Effector memory CD4-positive, alpha-beta T cell (primary cell): ENCODE measurements around the gene ZBTB2.

Experiments
- DNase-seq, 3 donors: peaks; one replicate each; pipeline ENCODE4 v3.0.0-alpha.2; 2020
- H3K27ac ChIP-seq: 2 replicates; pipeline ENCODE4 v1.7.0; 2013; ENCODE audit warnings: mild to moderate bottlenecking, low read length, moderate library complexity; ENCODE audit not compliant: insufficient read depth, poor library complexity, severe bottlenecking
- H3K27me3 ChIP-seq: replicated peaks from 2 replicates; pipeline ENCODE4 v1.7.0; 2013; ENCODE audit warnings: mild to moderate bottlenecking, low read length; ENCODE audit not compliant: insufficient read depth, control insufficient read depth, poor library complexity, severe bottlenecking
- H3K36me3 ChIP-seq: 2 replicates; pipeline ENCODE4 v1.7.0; 2013; ENCODE audit warnings: mild to moderate bottlenecking, low read length, moderate library complexity; ENCODE audit not compliant: control insufficient read depth, insufficient read depth
- H3K4me1 ChIP-seq: 2 replicates; pipeline ENCODE4 v1.7.0; 2013; ENCODE audit warnings: low read length, mild to moderate bottlenecking; ENCODE audit not compliant: control insufficient read depth, insufficient read depth, poor library complexity, severe bottlenecking
- H3K4me3 ChIP-seq: 2 replicates; pipeline ENCODE4 v1.7.0; 2013; ENCODE audit warnings: low read length, low read depth, mild to moderate bottlenecking; ENCODE audit not compliant: insufficient read depth, poor library complexity, severe bottlenecking
- H3K9me3 ChIP-seq: 2 replicates; pipeline ENCODE4 v1.7.0; 2013; ENCODE audit warnings: mild to moderate bottlenecking, low read length, moderate library complexity; ENCODE audit not compliant: control insufficient read depth

ZBTB2 gene

DNA sequence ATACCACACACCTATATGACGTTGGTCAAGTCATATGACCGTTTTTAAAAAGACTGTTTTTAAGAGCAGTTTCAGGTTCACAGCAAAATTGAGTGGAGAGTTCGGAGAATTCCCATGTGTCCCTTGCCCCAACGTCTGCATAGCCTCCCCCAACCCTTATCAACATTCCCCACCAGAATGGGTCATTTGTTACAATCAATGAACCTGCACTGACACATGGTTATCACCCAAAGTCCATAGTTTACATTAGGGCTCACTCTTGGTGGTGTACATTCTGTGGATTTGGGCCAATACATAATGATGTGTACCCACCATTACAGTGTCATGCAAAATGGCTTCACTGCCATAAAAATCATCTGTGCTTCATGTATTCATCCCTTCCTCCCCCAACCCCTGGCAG, 52.0 kb downstream of the ZBTB2 start:
- Histone ChIP-seq H3K27me3 (no peaks in the 10 kb centered on the region), H3K27ac (no peak overlapping the region), H3K4me3 (no peak overlapping the region), H3K4me1 (no peaks in the 10 kb centered on the region), H3K9me3 (no peaks in the 10 kb centered on the region), H3K36me3 (no peaks in the 10 kb centered on the region)
- no peak for DNase-seq

DNA sequence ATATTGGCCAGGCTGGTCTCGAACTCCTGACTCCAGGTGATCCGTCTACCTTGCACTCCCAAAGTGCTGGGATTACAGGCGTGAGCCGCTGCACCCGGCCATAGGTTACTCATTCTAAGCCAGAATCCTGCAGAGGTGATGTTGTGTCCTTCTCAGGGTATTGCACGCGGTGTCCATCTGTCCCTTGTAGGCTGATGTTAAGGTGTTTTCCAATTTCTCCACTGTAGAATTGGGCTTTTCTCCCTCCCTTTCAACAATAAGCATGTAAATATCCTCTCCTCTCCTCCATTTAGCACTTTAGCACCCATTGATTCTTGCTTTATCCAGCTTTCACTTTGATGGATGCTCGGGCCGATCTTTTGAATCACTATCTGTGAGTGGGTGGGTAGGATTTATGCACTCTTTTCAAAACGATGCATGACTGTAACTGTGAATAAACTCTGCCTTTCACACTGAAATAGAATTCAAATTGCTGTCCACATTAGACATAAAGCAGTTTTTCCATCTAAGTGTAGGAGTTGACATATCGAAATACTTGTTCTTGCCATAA, 52.6 kb downstream of the ZBTB2 start:
- no peak overlapping the region for H3K27ac ChIP-seq
- no peaks in the 10 kb centered on the region for H3K36me3 ChIP-seq
- H3K9me3 ChIP-seq, result no peaks in the 10 kb centered on the region
- H3K4me3 ChIP-seq, result no peak overlapping the region
- no peaks in the 10 kb centered on the region for H3K27me3 ChIP-seq
- no peaks in the 10 kb centered on the region for H3K4me1 ChIP-seq
- no peak for DNase-seq

- Histone ChIP-seq H3K4me3 (no peak overlapping the region), H3K27ac (no peak overlapping the region), H3K36me3 (no peaks in the 10 kb centered on the region), H3K27me3 (no peaks in the 10 kb centered on the region), H3K9me3 (no peaks in the 10 kb centered on the region), H3K4me1 (no peaks in the 10 kb centered on the region)
- no peak for DNase-seq
Observed at GRCh38 chr6:151335930-151336329, 55.4 kb downstream of the ZBTB2 start.

DNA sequence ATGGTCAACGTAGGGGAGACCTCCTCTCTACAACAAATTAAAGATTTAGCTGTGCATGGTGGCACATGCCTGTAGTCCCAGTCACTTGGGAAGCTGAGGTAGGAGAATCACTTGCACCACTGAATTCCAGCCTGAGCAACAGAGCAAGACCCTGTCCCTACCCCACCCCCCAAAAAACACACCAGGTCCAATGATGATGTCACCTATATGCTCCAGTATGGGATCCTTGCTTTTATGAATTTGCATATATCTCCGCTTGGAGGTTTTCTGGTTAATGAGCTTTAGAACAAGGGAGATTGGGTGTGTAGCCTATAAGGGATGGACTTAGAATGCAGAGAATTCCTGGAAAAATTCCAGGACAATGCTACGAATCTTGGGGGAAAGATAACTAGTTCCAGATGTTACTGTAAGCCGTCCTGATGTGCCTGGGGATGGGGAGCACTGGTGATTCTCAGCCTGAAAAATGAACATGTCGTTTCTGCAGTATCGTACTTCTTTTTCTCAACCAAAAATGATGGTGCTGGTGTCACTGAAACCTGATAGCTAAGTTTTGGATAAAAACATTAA, 61.1 kb downstream of the ZBTB2 start:
- Histone ChIP-seq H3K27ac (no peak overlapping the region), H3K4me3 (no peak overlapping the region), H3K27me3 (peaks cover 16% of the 10 kb centered on the region), H3K4me1 (peaks cover 8% of the 10 kb centered on the region), H3K9me3 (no peaks in the 10 kb centered on the region), H3K36me3 (no peaks in the 10 kb centered on the region)
- DNase-seq, result no peak

DNA sequence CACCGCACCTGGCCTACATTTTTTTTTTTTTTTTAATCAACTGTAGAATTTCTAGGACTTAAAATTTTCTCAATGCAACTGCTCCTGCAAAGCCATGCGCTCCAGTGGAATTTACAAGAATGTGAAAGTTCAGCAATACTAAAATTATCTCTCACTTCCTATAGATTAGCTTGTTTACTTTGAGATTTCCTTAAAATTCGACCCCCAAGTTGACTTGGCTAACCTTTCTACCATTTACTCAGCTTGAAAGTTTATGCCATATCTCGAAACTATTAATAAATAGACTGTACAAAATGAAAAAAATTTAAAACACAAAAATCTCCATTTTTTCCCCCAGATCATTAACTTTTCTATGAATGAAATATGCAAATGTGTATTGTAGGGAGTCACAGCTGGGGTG, 64.3 kb downstream of the ZBTB2 start:
- Histone ChIP-seq H3K27me3 (peaks cover 25% of the 10 kb centered on the region), H3K4me1 (peaks cover 14% of the 10 kb centered on the region), H3K27ac (no peak overlapping the region), H3K9me3 (no peaks in the 10 kb centered on the region), H3K4me3 (no peak overlapping the region), H3K36me3 (no peaks in the 10 kb centered on the region)
- DNase-seq, result no peak

GRCh38 chr6:151326116-151326825, 65.1 kb downstream of the ZBTB2 start:
- no peak overlapping the region for H3K27ac ChIP-seq

DNA sequence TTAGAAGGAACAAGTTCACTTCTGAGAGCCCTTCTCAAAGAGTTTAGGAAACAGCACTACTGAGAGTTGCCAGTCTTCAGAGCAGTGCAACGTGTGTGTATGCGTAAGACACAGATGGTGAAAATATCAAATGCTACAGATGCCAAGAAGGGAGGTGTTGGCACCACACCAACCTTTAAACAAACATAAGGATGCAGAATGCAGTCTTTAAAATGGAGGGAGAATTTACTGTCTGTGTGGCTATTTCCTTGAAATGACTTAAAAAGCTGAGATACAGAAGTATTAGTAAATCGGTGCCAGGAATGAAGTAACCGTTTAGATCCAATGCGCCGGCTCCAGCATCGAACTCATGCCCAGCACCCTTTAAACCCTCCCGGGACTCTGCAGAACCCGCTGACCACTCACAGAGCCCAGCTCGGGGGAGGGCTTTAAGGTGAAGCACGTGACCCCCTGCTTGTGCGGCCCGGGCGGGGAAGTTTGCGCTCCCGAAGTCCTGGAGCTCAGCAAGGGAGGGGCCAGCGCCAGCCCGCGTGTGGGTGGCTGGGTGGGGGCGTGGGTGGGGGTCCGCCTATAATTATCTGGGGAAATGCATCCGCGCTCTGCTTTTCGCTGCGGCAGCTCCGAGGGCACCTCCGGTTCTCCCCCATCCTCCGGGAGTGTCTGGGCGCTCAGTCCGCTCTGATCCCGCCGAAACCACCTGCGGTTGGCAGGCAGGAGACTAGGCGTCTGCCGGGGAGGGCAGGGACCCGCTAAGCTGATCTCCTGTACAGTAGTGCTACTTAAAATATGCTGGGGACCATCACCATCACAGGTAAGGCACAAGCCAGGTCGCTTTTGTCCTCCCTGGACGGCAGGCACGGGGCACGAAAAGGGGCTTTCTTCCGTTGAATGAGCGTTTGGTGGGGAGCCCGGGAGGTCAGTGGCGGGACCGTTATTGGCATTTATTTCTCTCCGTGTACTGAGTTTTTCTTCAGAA, 66.0 kb downstream of the ZBTB2 start:
- peaks cover 25% of the 10 kb centered on the region for H3K27me3 ChIP-seq
- no peaks in the 10 kb centered on the region for H3K36me3 ChIP-seq
- peaks cover 14% of the 10 kb centered on the region for H3K4me1 ChIP-seq
- H3K27ac ChIP-seq, result no peak overlapping the region
- H3K4me3 ChIP-seq, result peak overlapping the region; percentile 38
- peak in 1 of 3 donors; percentile 3 for DNase-seq
- H3K9me3 ChIP-seq, result no peaks in the 10 kb centered on the region

More at GRCh38 chr6:151326116-151326825, 65.1 kb downstream of the ZBTB2 start:
- H3K36me3 ChIP-seq, result no peaks in the 10 kb centered on the region
- H3K4me1 ChIP-seq, result peaks cover 14% of the 10 kb centered on the region
- no peaks in the 10 kb centered on the region for H3K9me3 ChIP-seq
- peaks cover 25% of the 10 kb centered on the region for H3K27me3 ChIP-seq
- no peak for DNase-seq
- H3K4me3 ChIP-seq, result peak overlapping the region; percentile 38

- Histone ChIP-seq H3K27ac (no peak overlapping the region), H3K9me3 (no peaks in the 10 kb centered on the region), H3K4me1 (peaks cover 14% of the 10 kb centered on the region), H3K4me3 (no peak overlapping the region), H3K36me3 (no peaks in the 10 kb centered on the region), H3K27me3 (peaks cover 25% of the 10 kb centered on the region)
- DNase-seq, result no peak
Observed at GRCh38 chr6:151324488-151324825, 66.9 kb downstream of the ZBTB2 start.

DNA sequence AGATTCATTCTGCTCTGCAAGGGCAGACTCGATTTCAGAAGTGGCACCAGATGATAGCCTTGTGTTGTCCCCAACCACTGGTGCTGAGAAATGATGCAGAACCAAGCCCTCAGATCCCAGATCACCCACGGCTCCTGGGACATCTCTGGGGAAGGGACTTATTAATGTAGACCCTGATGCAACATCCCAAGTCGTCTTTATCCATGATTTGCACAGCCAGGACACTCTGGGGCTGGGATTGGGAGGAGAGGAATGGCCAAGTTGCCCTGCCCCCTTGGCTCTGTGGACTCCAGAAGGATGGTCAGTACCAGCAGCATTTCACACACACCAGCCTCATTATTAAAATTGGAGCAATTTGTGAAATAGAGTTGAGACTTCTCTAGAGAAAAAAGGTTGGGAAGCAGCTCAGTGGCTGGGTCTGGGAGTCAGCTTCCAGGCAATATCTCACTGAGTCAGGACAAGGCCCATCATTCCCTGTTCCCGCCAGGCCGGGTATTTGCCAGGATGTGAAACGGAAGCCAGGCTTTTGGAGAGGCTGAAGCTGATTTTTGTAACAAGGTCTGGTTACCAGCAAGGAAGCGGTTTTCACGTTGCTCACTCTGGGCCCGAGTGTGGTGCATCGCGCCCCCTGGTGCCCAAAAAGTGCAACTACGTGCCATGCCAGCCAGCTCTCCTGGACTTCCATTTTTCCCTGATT, 67.4 kb downstream of the ZBTB2 start:
- no peaks in the 10 kb centered on the region for H3K9me3 ChIP-seq
- H3K27ac ChIP-seq, result no peak overlapping the region
- H3K4me1 ChIP-seq, result peaks cover 14% of the 10 kb centered on the region
- H3K36me3 ChIP-seq, result no peaks in the 10 kb centered on the region
- H3K4me3 ChIP-seq, result no peak overlapping the region
- peaks cover 25% of the 10 kb centered on the region for H3K27me3 ChIP-seq
- peak; percentile 29 to 59 (median 42) for DNase-seq
